ENCODE measurements around the gene GPHB5.

GPHB5 gene

GRCh38 chr14:63299351-63300110 is 19.2 kb downstream of the GPHB5 start:
- TF ChIP-seq FOXM1 (IDR thresholded peaks at IDR 0.05; ENCODE audit: borderline replicate concordance, low read depth) (no peak), ZBTB7A (IDR thresholded peaks at IDR 0.05; ENCODE audit: low read depth) (no peak), CEBPB (IDR thresholded peaks at IDR 0.05) (no peak), TCF12 (IDR thresholded peaks at IDR 0.05; ENCODE audit: low read depth) (no peak), YY1 (IDR thresholded peaks at IDR 0.05; ENCODE audit: low read depth) (no peak), TAF1 (IDR thresholded peaks at IDR 0.05; ENCODE audit: low read depth) (no peak), RAD21 (IDR thresholded peaks at IDR 0.05; ENCODE audit: low read depth) (no peak)
- TF ChIP-seq, protein P1, sequence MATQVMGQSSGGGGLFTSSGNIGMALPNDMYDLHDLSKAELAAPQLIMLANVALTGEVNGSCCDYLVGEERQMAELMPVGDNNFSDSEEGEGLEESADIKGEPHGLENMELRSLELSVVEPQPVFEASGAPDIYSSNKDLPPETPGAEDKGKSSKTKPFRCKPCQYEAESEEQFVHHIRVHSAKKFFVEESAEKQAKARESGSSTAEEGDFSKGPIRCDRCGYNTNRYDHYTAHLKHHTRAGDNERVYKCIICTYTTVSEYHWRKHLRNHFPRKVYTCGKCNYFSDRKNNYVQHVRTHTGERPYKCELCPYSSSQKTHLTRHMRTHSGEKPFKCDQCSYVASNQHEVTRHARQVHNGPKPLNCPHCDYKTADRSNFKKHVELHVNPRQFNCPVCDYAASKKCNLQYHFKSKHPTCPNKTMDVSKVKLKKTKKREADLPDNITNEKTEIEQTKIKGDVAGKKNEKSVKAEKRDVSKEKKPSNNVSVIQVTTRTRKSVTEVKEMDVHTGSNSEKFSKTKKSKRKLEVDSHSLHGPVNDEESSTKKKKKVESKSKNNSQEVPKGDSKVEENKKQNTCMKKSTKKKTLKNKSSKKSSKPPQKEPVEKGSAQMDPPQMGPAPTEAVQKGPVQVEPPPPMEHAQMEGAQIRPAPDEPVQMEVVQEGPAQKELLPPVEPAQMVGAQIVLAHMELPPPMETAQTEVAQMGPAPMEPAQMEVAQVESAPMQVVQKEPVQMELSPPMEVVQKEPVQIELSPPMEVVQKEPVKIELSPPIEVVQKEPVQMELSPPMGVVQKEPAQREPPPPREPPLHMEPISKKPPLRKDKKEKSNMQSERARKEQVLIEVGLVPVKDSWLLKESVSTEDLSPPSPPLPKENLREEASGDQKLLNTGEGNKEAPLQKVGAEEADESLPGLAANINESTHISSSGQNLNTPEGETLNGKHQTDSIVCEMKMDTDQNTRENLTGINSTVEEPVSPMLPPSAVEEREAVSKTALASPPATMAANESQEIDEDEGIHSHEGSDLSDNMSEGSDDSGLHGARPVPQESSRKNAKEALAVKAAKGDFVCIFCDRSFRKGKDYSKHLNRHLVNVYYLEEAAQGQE (IDR thresholded peaks at IDR 0.05; ENCODE audit: low read depth): no peak

GRCh38 chr14:63297372-63298063 is 21.2 kb downstream of the GPHB5 start:
- TF ChIP-seq TCF12 (IDR thresholded peaks at IDR 0.05; ENCODE audit: low read depth) (no peak), FOXM1 (IDR thresholded peaks at IDR 0.05; ENCODE audit: borderline replicate concordance, low read depth) (no peak), CREB1 (IDR thresholded peaks at IDR 0.05; ENCODE audit: low read depth) (no peak)

- TF ChIP-seq MAX (IDR thresholded peaks at IDR 0.05): no peak
- TF ChIP-seq NFIC (IDR thresholded peaks at IDR 0.05): no peak
- no peak for TF ChIP-seq TAF1 (IDR thresholded peaks at IDR 0.05; ENCODE audit: low read depth)
- no peak for TF ChIP-seq CREB1 (IDR thresholded peaks at IDR 0.05; ENCODE audit: low read depth)
- TF ChIP-seq, protein P1 (IDR thresholded peaks at IDR 0.05; ENCODE audit: low read depth): no peak
- no peak for TF ChIP-seq CEBPB (IDR thresholded peaks at IDR 0.05)
- no peak for TF ChIP-seq TCF12 (IDR thresholded peaks at IDR 0.05; ENCODE audit: low read depth)
- TF ChIP-seq ZBTB7A (IDR thresholded peaks at IDR 0.05; ENCODE audit: low read depth): no peak
- no peak for TF ChIP-seq EGR1 (IDR thresholded peaks at IDR 0.05)
- TF ChIP-seq FOXM1 (IDR thresholded peaks at IDR 0.05; ENCODE audit: borderline replicate concordance, low read depth): no peak
- TF ChIP-seq TEAD4 (IDR thresholded peaks at IDR 0.05): no peak
- no peak for TF ChIP-seq USF1 (IDR thresholded peaks at IDR 0.05)
Measured at GRCh38 chr14:63296060-63296563, 22.6 kb downstream of the GPHB5 start.

DNA sequence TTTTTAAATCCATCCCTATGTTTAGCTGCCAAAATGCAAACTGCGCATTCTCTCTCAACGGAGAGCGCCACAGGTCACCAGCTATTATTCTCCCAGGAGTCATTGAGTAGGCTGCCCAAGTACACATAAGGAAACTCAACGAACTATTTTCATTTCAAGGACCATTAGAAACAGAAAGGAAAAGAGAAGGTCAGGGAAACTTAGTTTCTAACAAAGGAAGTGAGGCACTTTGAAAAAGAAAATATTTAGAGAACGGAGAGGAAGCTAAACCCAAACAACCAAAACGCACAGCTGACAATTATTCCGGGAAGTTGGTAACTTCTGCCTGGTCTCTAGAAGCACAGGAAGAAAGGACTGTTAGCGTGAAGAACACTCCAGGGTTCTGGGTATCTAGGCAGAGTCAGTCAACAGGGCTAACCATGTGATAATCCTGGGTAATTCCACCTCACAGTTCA is 23.5 kb downstream of the GPHB5 start:
- TF ChIP-seq NFIC (IDR thresholded peaks at IDR 0.05): no peak
- no peak for TF ChIP-seq TAF1 (IDR thresholded peaks at IDR 0.05; ENCODE audit: low read depth)
- no peak for TF ChIP-seq USF1 (IDR thresholded peaks at IDR 0.05)
- TF ChIP-seq, protein P1 (IDR thresholded peaks at IDR 0.05; ENCODE audit: low read depth): no peak
- TF ChIP-seq TEAD4 (IDR thresholded peaks at IDR 0.05): no peak
- TF ChIP-seq YY1 (IDR thresholded peaks at IDR 0.05; ENCODE audit: low read depth): no peak
- no peak for TF ChIP-seq FOXM1 (IDR thresholded peaks at IDR 0.05; ENCODE audit: borderline replicate concordance, low read depth)
- no peak for TF ChIP-seq CEBPB (IDR thresholded peaks at IDR 0.05)
- TF ChIP-seq RAD21 (IDR thresholded peaks at IDR 0.05; ENCODE audit: low read depth): no peak
- TF ChIP-seq MAX (IDR thresholded peaks at IDR 0.05): no peak
- TF ChIP-seq ZBTB7A (IDR thresholded peaks at IDR 0.05; ENCODE audit: low read depth): no peak
- TF ChIP-seq EGR1 (IDR thresholded peaks at IDR 0.05): no peak
- no peak for TF ChIP-seq TCF12 (IDR thresholded peaks at IDR 0.05; ENCODE audit: low read depth)
- TF ChIP-seq EP300 (IDR thresholded peaks at IDR 0.05; ENCODE audit: borderline replicate concordance): no peak
- TF ChIP-seq CREB1 (IDR thresholded peaks at IDR 0.05; ENCODE audit: low read depth): no peak

All from Ishikawa (cell line).